Central memory CD8-positive, alpha-beta T cell (primary cell): ENCODE measurements around the gene SLC39A11.

ENCODE experiments used
- ATAC-seq: fragments of 150-1000 bp; cut with Tn5 transposase; replicated peaks from 2 replicates; pipeline ENCODE4 v1.10.0; 2022; ENCODE audit warnings: mild to moderate bottlenecking, moderate FRiP score, moderate number of reproducible peaks; ENCODE audit not compliant: poor library complexity, severe bottlenecking; ENCODE audit errors: extremely low read depth
- DNase-seq, 2 donors: peaks; one replicate each; pipeline ENCODE4 v3.0.0; 2021; ENCODE audit warnings: low spot score in 2 of 2
- H3K27ac Mint-ChIP-seq: one replicate; pipeline ENCODE4 v1.8.0; 2022; ENCODE audit warnings: low read depth, mild to moderate bottlenecking, moderate library complexity, mixed read lengths
- H3K27me3 Mint-ChIP-seq: one replicate; pipeline ENCODE4 v1.8.0; 2022; ENCODE audit warnings: mixed read lengths
- H3K36me3 Mint-ChIP-seq: one replicate; pipeline ENCODE4 v1.8.0; 2022; ENCODE audit warnings: mild to moderate bottlenecking, moderate library complexity, mixed read lengths; ENCODE audit not compliant: insufficient read depth
- H3K4me1 Mint-ChIP-seq: one replicate; pipeline ENCODE4 v1.8.0; 2022; ENCODE audit warnings: mixed read lengths
- H3K4me3 Mint-ChIP-seq: one replicate; pipeline ENCODE4 v1.8.0; 2022; ENCODE audit warnings: mild to moderate bottlenecking, moderate library complexity, mixed read lengths
- H3K9me3 Mint-ChIP-seq: one replicate; pipeline ENCODE4 v1.8.0; 2022; ENCODE audit warnings: mixed read lengths

Gene SLC39A11

DNA sequence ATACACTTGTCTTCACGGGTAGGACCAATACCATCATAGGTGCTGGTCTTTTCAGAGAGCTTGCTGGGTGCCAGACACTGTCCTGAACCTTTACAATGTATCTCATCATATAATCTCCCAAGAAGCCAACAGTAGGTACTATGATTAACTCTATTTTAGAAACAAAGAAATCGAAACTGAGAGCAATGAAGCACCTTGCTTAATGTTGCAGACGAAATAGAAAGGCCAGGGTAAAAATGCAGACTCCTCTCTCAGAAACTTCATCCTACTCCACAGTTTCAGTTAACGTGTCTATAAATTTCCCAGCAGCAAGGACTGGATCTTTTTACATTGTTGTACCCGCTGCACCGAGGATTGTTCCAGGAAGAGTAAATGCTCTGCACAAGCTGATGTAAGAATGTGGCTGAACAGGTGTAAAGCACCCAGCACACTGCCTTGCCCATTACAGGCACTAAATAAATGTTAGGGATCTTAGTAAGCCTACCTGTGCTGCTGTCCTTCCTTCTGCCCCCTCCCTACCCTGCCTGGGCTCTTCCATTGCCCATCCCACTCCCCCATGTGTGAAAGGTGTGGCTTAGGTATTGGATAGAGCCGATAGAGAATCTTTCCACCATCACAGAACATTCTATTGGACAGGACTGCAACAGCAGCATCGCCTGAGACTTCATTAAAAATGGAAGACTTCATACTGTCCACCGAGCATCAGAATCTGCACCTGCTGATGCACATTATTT is 495.0 kb downstream of the SLC39A11 start:
- Mint-ChIP-seq H3K27ac (no peak overlapping the region), H3K27me3 (peaks cover 63% of the 10 kb centered on the region), H3K4me1 (no peaks in the 10 kb centered on the region), H3K9me3 (no peaks in the 10 kb centered on the region), H3K36me3 (peaks cover 3% of the 10 kb centered on the region), H3K4me3 (no peak overlapping the region)
- DNase-seq (no peak), ATAC-seq (no peak)
